Gastroesophageal sphincter (tissue), 4 donors: ENCODE measurements around the gene CNTNAP5. TPM values are rescaled to one million over a fixed set of nuclear protein-coding genes. Genes with fewer than 3 reads are reported as not detected.

Experiments
- ATAC-seq: fragments of 150-250 bp; one replicate; pipeline ENCODE4 v1.9.1; 2016; ENCODE audit warnings: mild to moderate bottlenecking, moderate library complexity
- H3K27ac ChIP-seq, 4 donors: fragments of 200-600 bp; sonication (generic) in 3 of 4; 1 replicate in 3 of 4; 2 replicates in 1 of 4; pipeline ENCODE4 v1.5.1; 2016 to 2019
- H3K27me3 ChIP-seq: fragments of 200-600 bp; sonication (generic); one replicate; pipeline ENCODE4 v1.5.1; 2019
- H3K36me3 ChIP-seq, 2 donors: fragments of 200-600 bp; sonication (generic); one replicate each; pipeline ENCODE4 v1.5.1; 2019; ENCODE audit warnings: control low read depth in 1 of 2
- H3K4me1 ChIP-seq, 3 donors: fragments of 200-600 bp; sonication (generic); 1 replicate in 2 of 3; 2 replicates in 1 of 3; pipeline ENCODE4 v1.5.1; 2016 to 2019; ENCODE audit warnings: control low read depth in 2 of 3
- H3K4me3 ChIP-seq, 2 donors: fragments of 200-600 bp; sonication (generic); one replicate each; pipeline ENCODE4 v1.5.1; 2019; ENCODE audit warnings: mild to moderate bottlenecking in 1 of 2, moderate library complexity in 1 of 2
- H3K9me3 ChIP-seq, 3 donors: fragments of 200-600 bp; sonication (generic); one replicate each; pipeline ENCODE4 v1.5.1; 2017 to 2019; ENCODE audit warnings: control low read depth in 2 of 3
- EP300 ChIP-seq: sonication (generic); formaldehyde crosslinking; IDR thresholded peaks from one replicate; pipeline ENCODE4 v1.6.1; 2017; ENCODE audit warnings: antibody characterized with exemption, mild to moderate bottlenecking
- POLR2A ChIP-seq, 2 donors: fragments of 450-650 bp; IDR thresholded peaks; one replicate each; pipeline ENCODE4 v1.6.1; 2017; ENCODE audit warnings: antibody characterized with exemption in 2 of 2, mild to moderate bottlenecking in 2 of 2, moderate library complexity in 1 of 2
- POLR2AphosphoS5 ChIP-seq: sonication (generic); formaldehyde crosslinking; IDR thresholded peaks from one replicate; pipeline ENCODE4 v1.6.1; 2017; ENCODE audit warnings: antibody characterized with exemption
- WGBS, 2 donors: methylation state at CpG; one replicate each; pipeline ENCODE4 v1.1.5; 2018; ENCODE audit warnings: low coverage in 1 of 2; 5-methylcytosine and 5-hydroxymethylcytosine counted together
- total RNA-seq, 4 donors: library from RNA; depleted of rRNA; stranded (reverse); fragments of >200 nt; gene quantifications; one replicate each; pipeline ENCODE4 v1.1.0, GENCODE V29; 2016
- TF ChIP-seq, protein P1 (sequence below), 4 experiments: fragments of 200-600 bp in 2 of 4; fragments of 450-650 bp in 2 of 4; sonication (generic) in 1 of 4; IDR thresholded peaks; one replicate each; pipeline ENCODE4 v1.5.1; 2017 to 2019; ENCODE audit warnings: antibody characterized with exemption in 4 of 4, mild to moderate bottlenecking in 2 of 4, moderate library complexity in 2 of 4

CNTNAP5 gene
- total RNA-seq, 4 donors from 2014 or later = 3.2 TPM; not detected in 3

DNA sequence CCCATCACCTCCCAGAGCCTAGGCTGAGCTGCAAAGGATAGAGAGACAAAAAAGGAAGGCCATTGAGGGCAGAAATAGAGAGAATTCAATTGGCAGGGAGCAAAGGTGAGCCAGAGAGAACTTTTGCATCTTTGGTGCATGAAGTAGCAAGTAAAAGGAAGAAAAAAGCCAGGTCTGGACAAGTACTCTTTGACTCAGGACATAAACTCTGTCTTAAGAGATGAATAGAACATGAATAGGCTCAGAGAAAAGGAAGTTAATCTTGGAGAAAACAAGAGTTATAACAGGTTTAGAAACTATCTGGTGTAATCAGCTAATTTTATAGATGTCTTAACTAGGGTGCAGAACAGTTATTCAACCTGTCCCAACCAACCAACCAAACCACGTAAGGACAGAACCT is 95.2 kb downstream of the CNTNAP5 start:
- TF ChIP-seq, protein P1, sequence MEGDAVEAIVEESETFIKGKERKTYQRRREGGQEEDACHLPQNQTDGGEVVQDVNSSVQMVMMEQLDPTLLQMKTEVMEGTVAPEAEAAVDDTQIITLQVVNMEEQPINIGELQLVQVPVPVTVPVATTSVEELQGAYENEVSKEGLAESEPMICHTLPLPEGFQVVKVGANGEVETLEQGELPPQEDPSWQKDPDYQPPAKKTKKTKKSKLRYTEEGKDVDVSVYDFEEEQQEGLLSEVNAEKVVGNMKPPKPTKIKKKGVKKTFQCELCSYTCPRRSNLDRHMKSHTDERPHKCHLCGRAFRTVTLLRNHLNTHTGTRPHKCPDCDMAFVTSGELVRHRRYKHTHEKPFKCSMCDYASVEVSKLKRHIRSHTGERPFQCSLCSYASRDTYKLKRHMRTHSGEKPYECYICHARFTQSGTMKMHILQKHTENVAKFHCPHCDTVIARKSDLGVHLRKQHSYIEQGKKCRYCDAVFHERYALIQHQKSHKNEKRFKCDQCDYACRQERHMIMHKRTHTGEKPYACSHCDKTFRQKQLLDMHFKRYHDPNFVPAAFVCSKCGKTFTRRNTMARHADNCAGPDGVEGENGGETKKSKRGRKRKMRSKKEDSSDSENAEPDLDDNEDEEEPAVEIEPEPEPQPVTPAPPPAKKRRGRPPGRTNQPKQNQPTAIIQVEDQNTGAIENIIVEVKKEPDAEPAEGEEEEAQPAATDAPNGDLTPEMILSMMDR (IDR thresholded peaks at IDR 0.05) = no peak
- TF ChIP-seq EP300 (no peak), POLR2A (IDR thresholded peaks at IDR 0.05) (no peak), POLR2AphosphoS5 (no peak)
- Histone ChIP-seq H3K4me1 (no peaks in the 10 kb centered on the region), H3K9me3 (no peaks in the 10 kb centered on the region), H3K36me3 (no peaks in the 10 kb centered on the region), H3K27me3 (no peaks in the 10 kb centered on the region), H3K27ac (no peak overlapping the region), H3K4me3 (no peak overlapping the region)
- ATAC-seq = no peak
- WGBS, 2 donors = 100% methylated on average over 1 of the region's 1 CpG

DNA sequence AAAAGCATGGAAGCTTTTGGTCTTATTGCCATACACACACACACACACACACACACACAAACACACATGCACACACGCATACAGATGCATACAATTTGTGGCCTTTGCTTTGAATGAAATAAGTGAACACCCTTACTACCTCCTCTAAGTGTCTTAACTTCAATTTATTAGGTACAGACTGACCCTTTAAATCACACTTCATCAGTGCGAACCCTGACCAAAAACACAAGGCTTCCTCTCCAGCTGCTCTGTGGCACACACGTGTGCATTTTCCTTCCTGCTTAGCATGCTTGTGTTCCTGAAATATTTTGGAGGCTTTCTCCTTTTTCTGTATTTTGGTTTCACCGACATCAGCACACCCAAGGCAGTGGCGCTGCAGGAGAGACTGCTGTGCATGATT is 96.0 kb downstream of the CNTNAP5 start:
- H3K36me3 ChIP-seq = no peaks in the 10 kb centered on the region
- 68 to 90% methylated on average over 3 to 4 of the region's 5 CpGs for WGBS, 2 donors
- H3K27me3 ChIP-seq = no peaks in the 10 kb centered on the region
- no peak for TF ChIP-seq POLR2A (IDR thresholded peaks at IDR 0.05)
- TF ChIP-seq, protein P1 (IDR thresholded peaks at IDR 0.05) = no peak
- no peak for TF ChIP-seq POLR2AphosphoS5
- no peak for TF ChIP-seq EP300
- no peaks in the 10 kb centered on the region for H3K9me3 ChIP-seq
- ATAC-seq = no peak
- no peak overlapping the region for H3K4me3 ChIP-seq
- H3K4me1 ChIP-seq = no peaks in the 10 kb centered on the region
- H3K27ac ChIP-seq = no peak overlapping the region

DNA sequence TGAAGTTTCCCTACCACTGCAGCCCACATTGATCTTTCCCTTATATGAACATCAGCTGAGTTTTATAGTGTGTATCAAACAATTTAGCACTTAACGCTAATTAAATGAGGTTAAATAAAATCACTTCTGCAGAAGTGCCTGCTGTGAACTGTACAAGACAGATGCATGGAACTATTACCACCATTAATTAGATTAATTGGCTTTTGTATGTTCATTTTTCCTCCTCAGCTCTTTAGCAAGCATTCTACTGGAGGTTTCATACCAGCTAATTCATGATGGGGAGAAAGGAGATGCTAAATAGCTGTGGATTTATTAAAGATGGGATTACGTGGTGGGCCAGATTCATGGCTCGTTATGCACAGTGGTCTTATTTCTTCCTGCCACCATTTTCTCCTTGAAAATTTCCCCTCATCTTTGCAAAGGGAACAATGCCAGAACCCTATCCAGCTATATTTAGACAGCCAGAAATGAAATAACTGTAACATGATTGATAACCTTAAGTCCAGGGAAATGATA is 96.7 kb downstream of the CNTNAP5 start:
- no peaks in the 10 kb centered on the region for H3K9me3 ChIP-seq
- H3K27ac ChIP-seq = no peak overlapping the region
- no peak for ATAC-seq
- 84% methylated on average over 3 of the region's 3 CpGs for WGBS, 2 donors
- H3K4me1 ChIP-seq = no peaks in the 10 kb centered on the region
- no peaks in the 10 kb centered on the region for H3K36me3 ChIP-seq
- H3K27me3 ChIP-seq = no peaks in the 10 kb centered on the region
- H3K4me3 ChIP-seq = no peak overlapping the region
- TF ChIP-seq POLR2AphosphoS5 (no peak), POLR2A (IDR thresholded peaks at IDR 0.05) (no peak), EP300 (no peak)
- TF ChIP-seq, protein P1 (IDR thresholded peaks at IDR 0.05) = no peak

DNA sequence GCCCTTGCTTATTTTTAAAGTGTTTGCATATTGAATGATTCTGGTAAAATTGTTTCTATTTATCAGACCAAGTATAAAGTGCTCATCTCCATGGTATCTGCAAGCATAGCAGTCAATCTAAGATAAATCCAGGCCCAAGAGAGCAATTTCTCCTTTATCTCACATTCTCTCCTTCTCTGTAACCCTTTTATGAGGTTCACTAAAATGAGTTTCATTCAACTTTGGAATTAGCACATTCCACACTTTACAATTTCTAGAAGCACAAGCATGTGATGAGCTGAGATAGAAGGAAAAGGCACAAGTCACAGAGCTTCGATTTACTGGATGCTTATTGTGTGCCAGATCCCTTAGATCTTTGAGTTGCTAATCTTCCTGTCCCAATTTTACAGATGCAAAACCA is 97.3 kb downstream of the CNTNAP5 start:
- Histone ChIP-seq H3K36me3 (no peaks in the 10 kb centered on the region), H3K4me1 (no peaks in the 10 kb centered on the region), H3K27ac (no peak overlapping the region), H3K4me3 (no peak overlapping the region), H3K27me3 (no peaks in the 10 kb centered on the region), H3K9me3 (no peaks in the 10 kb centered on the region)
- TF ChIP-seq POLR2A (IDR thresholded peaks at IDR 0.05) (no peak), EP300 (no peak), POLR2AphosphoS5 (no peak)
- TF ChIP-seq, protein P1 (IDR thresholded peaks at IDR 0.05) = no peak
- 80 to 86% methylated on average over 1 of the region's 1 CpG for WGBS, 2 donors
- no peak for ATAC-seq

DNA sequence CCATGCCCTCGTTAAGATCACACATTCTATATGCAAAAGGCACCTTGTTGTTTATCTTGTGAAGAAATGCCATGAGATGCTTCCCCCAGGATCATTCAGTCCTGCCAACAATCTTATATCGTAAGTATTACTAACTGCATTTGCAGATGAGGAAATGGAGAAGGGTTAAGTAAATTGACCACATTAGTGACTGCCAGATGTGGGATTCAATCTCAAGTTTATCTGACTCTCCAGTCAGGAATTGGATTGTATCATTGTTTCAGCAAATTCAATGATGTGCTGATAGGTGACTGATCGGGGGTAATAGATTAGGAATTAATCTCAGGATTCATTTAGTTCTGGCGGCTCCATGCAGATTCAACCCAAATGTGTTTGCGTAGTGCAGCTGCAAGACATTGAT is 106.2 kb downstream of the CNTNAP5 start:
- ATAC-seq = no peak

More for the DNA sequence above, 106.2 kb downstream of the CNTNAP5 start:
- H3K4me1 ChIP-seq = no peaks in the 10 kb centered on the region
- WGBS, 2 donors = 84 to 87% methylated on average over 5 of the region's 5 CpGs
- H3K27me3 ChIP-seq = no peaks in the 10 kb centered on the region
- no peak overlapping the region for H3K27ac ChIP-seq
- TF ChIP-seq, protein P1 (IDR thresholded peaks at IDR 0.05) = no peak
- TF ChIP-seq POLR2AphosphoS5 (no peak), POLR2A (IDR thresholded peaks at IDR 0.05) (no peak), EP300 (no peak)
- no peaks in the 10 kb centered on the region for H3K9me3 ChIP-seq
- H3K4me3 ChIP-seq = no peak overlapping the region
- no peaks in the 10 kb centered on the region for H3K36me3 ChIP-seq
